Upper lobe of left lung (tissue), 4 donors: ENCODE data around the gene PPP1R2.

ENCODE experiments used
- EP300 ChIP-seq, 4 donors: sonication (generic); formaldehyde crosslinking; IDR thresholded peaks; one replicate each; pipeline ENCODE4 v1.5.1; 2017; ENCODE audit warnings: antibody characterized with exemption in 4 of 4, control low read depth in 2 of 4
- POLR2A ChIP-seq, 4 donors: fragments of 450-650 bp; IDR thresholded peaks; one replicate each; pipeline ENCODE4 v1.5.1; 2016 to 2017; ENCODE audit warnings: antibody characterized with exemption in 4 of 4, mild to moderate bottlenecking in 2 of 4
- POLR2AphosphoS5 ChIP-seq, 2 donors: sonication (generic); formaldehyde crosslinking; IDR thresholded peaks; one replicate each; pipeline ENCODE4 v1.5.1; 2017; ENCODE audit warnings: antibody characterized with exemption in 2 of 2
- TF ChIP-seq, protein P1 (sequence below), 6 experiments: fragments of 450-650 bp in 4 of 6; fragments of 200-600 bp in 2 of 6; sonication (generic) in 2 of 6; IDR thresholded peaks; one replicate each; pipeline ENCODE4 v1.5.1; 2016 to 2019; ENCODE audit warnings: antibody characterized with exemption in 6 of 6

DNA sequence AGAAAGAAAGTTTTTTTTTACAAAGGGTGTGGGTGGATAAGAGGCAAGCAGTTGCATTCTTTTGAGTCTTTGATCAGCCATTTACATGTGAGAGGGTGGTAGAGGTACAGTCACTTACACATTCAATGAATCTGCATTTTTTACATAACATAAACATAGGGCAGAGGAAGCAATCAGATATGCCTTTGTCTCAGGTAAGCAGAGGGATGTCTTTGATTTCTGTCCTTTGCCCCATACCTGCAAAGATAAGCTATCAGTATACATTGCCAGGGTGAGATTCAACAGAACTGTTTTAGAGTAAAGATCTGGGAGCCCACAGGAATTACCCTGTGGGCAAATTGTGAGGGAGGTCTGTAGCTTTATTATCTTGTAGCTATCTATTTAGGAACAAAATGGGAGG lies 5.4 kb upstream of the PPP1R2 start:
- no peak for TF ChIP-seq POLR2A (IDR thresholded peaks at IDR 0.05)
- TF ChIP-seq, protein P1, sequence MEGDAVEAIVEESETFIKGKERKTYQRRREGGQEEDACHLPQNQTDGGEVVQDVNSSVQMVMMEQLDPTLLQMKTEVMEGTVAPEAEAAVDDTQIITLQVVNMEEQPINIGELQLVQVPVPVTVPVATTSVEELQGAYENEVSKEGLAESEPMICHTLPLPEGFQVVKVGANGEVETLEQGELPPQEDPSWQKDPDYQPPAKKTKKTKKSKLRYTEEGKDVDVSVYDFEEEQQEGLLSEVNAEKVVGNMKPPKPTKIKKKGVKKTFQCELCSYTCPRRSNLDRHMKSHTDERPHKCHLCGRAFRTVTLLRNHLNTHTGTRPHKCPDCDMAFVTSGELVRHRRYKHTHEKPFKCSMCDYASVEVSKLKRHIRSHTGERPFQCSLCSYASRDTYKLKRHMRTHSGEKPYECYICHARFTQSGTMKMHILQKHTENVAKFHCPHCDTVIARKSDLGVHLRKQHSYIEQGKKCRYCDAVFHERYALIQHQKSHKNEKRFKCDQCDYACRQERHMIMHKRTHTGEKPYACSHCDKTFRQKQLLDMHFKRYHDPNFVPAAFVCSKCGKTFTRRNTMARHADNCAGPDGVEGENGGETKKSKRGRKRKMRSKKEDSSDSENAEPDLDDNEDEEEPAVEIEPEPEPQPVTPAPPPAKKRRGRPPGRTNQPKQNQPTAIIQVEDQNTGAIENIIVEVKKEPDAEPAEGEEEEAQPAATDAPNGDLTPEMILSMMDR (IDR thresholded peaks at IDR 0.05): no peak
- no peak for TF ChIP-seq POLR2AphosphoS5 (IDR thresholded peaks at IDR 0.05)
- no peak for TF ChIP-seq EP300 (IDR thresholded peaks at IDR 0.05)
